HepG2 (cell line): ENCODE data around the gene CLPX. TPM values are rescaled to one million over a fixed set of nuclear protein-coding genes. Genes with fewer than 3 reads are reported as not detected.

Source experiments
- ADNP ChIP-seq: sonication (generic); formaldehyde crosslinking; IDR thresholded peaks from 2 replicates; pipeline ENCODE4 v1.4.0; 2020; ENCODE audit warnings: missing genetic modification reagents
- FOXK2 ChIP-seq: fragments of 450-650 bp; IDR thresholded peaks from 2 replicates; pipeline ENCODE4 v1.6.1; 2016
- GTF3A ChIP-seq: sonication (generic); formaldehyde crosslinking; conservative IDR thresholded peaks from 2 replicates; pipeline ENCODE4 v1.4.0; 2020; ENCODE audit warnings: mild to moderate bottlenecking, missing genetic modification reagents
- ISL2 ChIP-seq: sonication (generic); formaldehyde crosslinking; IDR thresholded peaks from 2 replicates; pipeline ENCODE4 v1.5.0; 2020; ENCODE audit warnings: missing genetic modification reagents
- JARID2 ChIP-seq: sonication (generic); formaldehyde crosslinking; IDR thresholded peaks from 2 replicates; pipeline ENCODE4 v1.8.1; 2023; ENCODE audit warnings: missing genetic modification reagents, inconsistent platforms; ENCODE audit not compliant: insufficient replicate concordance
- KMT2A ChIP-seq: sonication (generic); formaldehyde crosslinking; IDR thresholded peaks from 2 replicates; pipeline ENCODE4 v1.4.0; 2020; ENCODE audit warnings: missing genetic modification reagents
- MIER3 ChIP-seq: IDR thresholded peaks from 2 replicates; pipeline ENCODE4 v1.6.1; 2016; ENCODE audit warnings: missing compliant biosample characterization, borderline replicate concordance
- NFIB ChIP-seq: sonication (generic); formaldehyde crosslinking; IDR thresholded peaks from 2 replicates; pipeline ENCODE4 v1.9.0; 2021; ENCODE audit warnings: missing genetic modification reagents, mild to moderate bottlenecking, borderline replicate concordance
- SIX4 ChIP-seq: sonication (generic); formaldehyde crosslinking; IDR thresholded peaks from 2 replicates; pipeline ENCODE4 v1.4.0; 2020; ENCODE audit warnings: missing genetic modification reagents
- ZMYM3 ChIP-seq: sonication (generic); formaldehyde crosslinking; IDR thresholded peaks from 2 replicates; pipeline ENCODE4 v1.5.1; 2020; ENCODE audit warnings: mild to moderate bottlenecking, missing genetic modification reagents
- ZNF501 ChIP-seq: sonication (generic); formaldehyde crosslinking; IDR thresholded peaks from 2 replicates; pipeline ENCODE4 v1.5.1; 2020; ENCODE audit warnings: mild to moderate bottlenecking, moderate library complexity, missing genetic modification reagents
- ZNF572 ChIP-seq: sonication (generic); formaldehyde crosslinking; IDR thresholded peaks from 2 replicates; pipeline ENCODE4 v1.5.1; 2020; ENCODE audit warnings: mild to moderate bottlenecking, missing genetic modification reagents
- polyA plus RNA-seq, 8 experiments: library from polyadenylated mRNA; depleted of rRNA in 3 of 8; stranded (reverse) in 7 of 8; unstranded in 1 of 8; fragments of >200 nt; fragmentation: Illumina TruSeq in 4 of 8; extraction: Trizol in 4 of 8; gene quantifications; 2 replicates each; pipeline versions ENCODE4 v1.2.1 to v1.2.3, GENCODE V29; 2011 to 2016; ENCODE audit warnings: low read depth in 4 of 8, missing spikeins in 1 of 8, mixed read lengths in 1 of 8; ENCODE audit not compliant: insufficient read depth in 1 of 8
- total RNA-seq, 5 experiments: library from RNA; depleted of rRNA; stranded (reverse); fragments of >200 nt; fragmentation: Illumina TruSeq; extraction: Trizol; gene quantifications; 2 replicates each; pipeline ENCODE4 v1.2.3, GENCODE V29; 2016; ENCODE audit warnings: low read depth in 1 of 5
- TF ChIP-seq, protein P1 (sequence below): sonication (generic); formaldehyde crosslinking; conservative IDR thresholded peaks from 2 replicates; pipeline ENCODE4 v1.4.0; 2020; ENCODE audit warnings: missing genetic modification reagents
- TF ChIP-seq, protein P2 (sequence below): sonication (generic); formaldehyde crosslinking; IDR thresholded peaks from 2 replicates; pipeline ENCODE4 v1.4.0; 2020; ENCODE audit warnings: low read depth, mild to moderate bottlenecking, missing genetic modification reagents
- TF ChIP-seq, protein P3 (sequence below): sonication (generic); formaldehyde crosslinking; IDR thresholded peaks from one replicate; pipeline ENCODE4 v1.5.1; 2020; ENCODE audit warnings: mild to moderate bottlenecking, missing genetic modification reagents; ENCODE audit errors: not compliant biosample characterization
- TF ChIP-seq, protein P4 (sequence below): sonication (generic); formaldehyde crosslinking; IDR thresholded peaks from 2 replicates; pipeline ENCODE4 v1.4.0; 2020; ENCODE audit warnings: missing genetic modification reagents, borderline replicate concordance

Gene CLPX
- total and polyA plus RNA-seq, 2 of the 13 experiments (the other 11 are each of a cell fraction or from before 2014, with no cell fraction given), result 33.9 to 61.3 TPM

GRCh38 chr15:65133548-65134200, 51.5 kb downstream of the CLPX start, which contains the start of gene PDCD7 (continued):
- TF ChIP-seq, protein P1, sequence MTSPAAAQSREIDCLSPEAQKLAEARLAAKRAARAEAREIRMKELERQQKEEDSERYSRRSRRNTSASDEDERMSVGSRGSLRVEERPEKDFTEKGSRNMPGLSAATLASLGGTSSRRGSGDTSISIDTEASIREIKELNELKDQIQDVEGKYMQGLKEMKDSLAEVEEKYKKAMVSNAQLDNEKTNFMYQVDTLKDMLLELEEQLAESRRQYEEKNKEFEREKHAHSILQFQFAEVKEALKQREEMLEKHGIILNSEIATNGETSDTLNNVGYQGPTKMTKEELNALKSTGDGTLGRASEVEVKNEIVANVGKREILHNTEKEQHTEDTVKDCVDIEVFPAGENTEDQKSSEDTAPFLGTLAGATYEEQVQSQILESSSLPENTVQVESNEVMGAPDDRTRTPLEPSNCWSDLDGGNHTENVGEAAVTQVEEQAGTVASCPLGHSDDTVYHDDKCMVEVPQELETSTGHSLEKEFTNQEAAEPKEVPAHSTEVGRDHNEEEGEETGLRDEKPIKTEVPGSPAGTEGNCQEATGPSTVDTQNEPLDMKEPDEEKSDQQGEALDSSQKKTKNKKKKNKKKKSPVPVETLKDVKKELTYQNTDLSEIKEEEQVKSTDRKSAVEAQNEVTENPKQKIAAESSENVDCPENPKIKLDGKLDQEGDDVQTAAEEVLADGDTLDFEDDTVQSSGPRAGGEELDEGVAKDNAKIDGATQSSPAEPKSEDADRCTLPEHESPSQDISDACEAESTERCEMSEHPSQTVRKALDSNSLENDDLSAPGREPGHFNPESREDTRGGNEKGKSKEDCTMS, result no peak
- TF ChIP-seq NFIB (no peak), SIX4 (CRISPR knock-in tag) (peak; percentile 59; the same call in 1 of the 2 replicates), FOXK2 (no peak), KMT2A (CRISPR knock-in tag) (peak; percentile 89), GTF3A (no peak), MIER3 (CRISPR knock-in tag) (peak; percentile 70; the same call in 1 of the 2 replicates), ZMYM3 (CRISPR knock-in tag) (no peak), ZNF501 (CRISPR knock-in tag) (peak; percentile 41), ZNF572 (CRISPR knock-in tag) (no peak), JARID2 (CRISPR knock-in tag) (peak; percentile 38), ADNP (CRISPR knock-in tag) (no peak), ISL2 (no peak)
- TF ChIP-seq, protein P2, sequence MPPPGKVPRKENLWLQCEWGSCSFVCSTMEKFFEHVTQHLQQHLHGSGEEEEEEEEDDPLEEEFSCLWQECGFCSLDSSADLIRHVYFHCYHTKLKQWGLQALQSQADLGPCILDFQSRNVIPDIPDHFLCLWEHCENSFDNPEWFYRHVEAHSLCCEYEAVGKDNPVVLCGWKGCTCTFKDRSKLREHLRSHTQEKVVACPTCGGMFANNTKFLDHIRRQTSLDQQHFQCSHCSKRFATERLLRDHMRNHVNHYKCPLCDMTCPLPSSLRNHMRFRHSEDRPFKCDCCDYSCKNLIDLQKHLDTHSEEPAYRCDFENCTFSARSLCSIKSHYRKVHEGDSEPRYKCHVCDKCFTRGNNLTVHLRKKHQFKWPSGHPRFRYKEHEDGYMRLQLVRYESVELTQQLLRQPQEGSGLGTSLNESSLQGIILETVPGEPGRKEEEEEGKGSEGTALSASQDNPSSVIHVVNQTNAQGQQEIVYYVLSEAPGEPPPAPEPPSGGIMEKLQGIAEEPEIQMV (CRISPR knock-in tag), result no peak
- TF ChIP-seq, protein P3, sequence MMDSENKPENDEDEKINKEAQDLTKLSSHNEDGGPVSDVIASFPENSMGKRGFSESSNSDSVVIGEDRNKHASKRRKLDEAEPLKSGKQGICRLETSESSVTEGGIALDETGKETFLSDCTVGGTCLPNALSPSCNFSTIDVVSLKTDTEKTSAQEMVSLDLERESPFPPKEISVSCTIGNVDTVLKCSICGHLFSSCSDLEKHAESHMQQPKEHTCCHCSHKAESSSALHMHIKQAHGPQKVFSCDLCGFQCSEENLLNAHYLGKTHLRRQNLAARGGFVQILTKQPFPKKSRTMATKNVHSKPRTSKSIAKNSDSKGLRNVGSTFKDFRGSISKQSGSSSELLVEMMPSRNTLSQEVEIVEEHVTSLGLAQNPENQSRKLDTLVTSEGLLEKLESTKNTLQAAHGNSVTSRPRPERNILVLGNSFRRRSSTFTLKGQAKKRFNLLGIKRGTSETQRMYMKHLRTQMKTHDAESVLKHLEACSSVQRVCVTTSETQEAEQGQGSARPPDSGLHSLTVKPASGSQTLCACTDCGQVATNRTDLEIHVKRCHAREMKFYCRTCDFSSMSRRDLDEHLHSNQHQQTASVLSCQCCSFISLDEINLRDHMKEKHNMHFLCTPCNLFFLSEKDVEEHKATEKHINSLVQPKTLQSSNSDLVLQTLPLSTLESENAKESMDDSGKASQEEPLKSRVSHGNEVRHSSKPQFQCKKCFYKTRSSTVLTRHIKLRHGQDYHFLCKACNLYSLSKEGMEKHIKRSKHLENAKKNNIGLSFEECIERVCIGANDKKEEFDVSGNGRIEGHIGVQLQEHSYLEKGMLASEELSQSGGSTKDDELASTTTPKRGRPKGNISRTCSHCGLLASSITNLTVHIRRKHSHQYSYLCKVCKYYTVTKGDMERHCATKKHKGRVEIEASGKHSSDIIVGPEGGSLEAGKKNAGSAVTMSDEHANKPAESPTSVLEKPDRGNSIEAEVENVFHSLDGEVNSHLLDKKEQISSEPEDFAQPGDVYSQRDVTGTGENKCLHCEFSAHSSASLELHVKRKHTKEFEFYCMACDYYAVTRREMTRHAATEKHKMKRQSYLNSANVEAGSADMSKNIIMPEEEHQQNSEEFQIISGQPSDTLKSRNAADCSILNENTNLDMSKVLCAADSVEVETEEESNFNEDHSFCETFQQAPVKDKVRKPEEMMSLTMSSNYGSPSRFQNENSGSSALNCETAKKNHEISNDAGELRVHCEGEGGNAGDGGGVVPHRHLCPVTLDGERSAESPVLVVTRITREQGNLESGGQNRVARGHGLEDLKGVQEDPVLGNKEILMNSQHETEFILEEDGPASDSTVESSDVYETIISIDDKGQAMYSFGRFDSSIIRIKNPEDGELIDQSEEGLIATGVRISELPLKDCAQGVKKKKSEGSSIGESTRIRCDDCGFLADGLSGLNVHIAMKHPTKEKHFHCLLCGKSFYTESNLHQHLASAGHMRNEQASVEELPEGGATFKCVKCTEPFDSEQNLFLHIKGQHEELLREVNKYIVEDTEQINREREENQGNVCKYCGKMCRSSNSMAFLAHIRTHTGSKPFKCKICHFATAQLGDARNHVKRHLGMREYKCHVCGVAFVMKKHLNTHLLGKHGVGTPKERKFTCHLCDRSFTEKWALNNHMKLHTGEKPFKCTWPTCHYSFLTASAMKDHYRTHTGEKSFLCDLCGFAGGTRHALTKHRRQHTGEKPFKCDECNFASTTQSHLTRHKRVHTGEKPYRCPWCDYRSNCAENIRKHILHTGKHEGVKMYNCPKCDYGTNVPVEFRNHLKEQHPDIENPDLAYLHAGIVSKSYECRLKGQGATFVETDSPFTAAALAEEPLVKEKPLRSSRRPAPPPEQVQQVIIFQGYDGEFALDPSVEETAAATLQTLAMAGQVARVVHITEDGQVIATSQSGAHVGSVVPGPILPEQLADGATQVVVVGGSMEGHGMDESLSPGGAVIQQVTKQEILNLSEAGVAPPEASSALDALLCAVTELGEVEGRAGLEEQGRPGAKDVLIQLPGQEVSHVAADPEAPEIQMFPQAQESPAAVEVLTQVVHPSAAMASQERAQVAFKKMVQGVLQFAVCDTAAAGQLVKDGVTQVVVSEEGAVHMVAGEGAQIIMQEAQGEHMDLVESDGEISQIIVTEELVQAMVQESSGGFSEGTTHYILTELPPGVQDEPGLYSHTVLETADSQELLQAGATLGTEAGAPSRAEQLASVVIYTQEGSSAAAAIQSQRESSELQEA (CRISPR knock-in tag), result no peak
- TF ChIP-seq, protein P4, sequence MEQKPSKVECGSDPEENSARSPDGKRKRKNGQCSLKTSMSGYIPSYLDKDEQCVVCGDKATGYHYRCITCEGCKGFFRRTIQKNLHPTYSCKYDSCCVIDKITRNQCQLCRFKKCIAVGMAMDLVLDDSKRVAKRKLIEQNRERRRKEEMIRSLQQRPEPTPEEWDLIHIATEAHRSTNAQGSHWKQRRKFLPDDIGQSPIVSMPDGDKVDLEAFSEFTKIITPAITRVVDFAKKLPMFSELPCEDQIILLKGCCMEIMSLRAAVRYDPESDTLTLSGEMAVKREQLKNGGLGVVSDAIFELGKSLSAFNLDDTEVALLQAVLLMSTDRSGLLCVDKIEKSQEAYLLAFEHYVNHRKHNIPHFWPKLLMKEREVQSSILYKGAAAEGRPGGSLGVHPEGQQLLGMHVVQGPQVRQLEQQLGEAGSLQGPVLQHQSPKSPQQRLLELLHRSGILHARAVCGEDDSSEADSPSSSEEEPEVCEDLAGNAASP (CRISPR knock-in tag), result no peak
